Activated T-cell treated with anti-CD3 and anti-CD28 coated beads, Interleukin-2, amount 50 U/mL, for 4 hours (primary cell): Measurements from ENCODE around the gene NCKAP1. TPM values are rescaled to one million over a fixed set of nuclear protein-coding genes. Genes with fewer than 3 reads are reported as not detected.
"Not testable (repeated sequence)": the region's sequence is repeated elsewhere in the genome, so short reads cannot be mapped to it uniquely, and the experiment has no call there.

Experiments
- ATAC-seq, 2 donors: fragments of 200-7000 bp; cut with Tn5 transposase; one replicate each; pipeline ENCODE4 v1.10.0; 2021
- DNase-seq: peaks from one replicate; pipeline ENCODE4 v3.0.0-alpha.2; 2020
- H3K27me3 Mint-ChIP-seq: one replicate; pipeline ENCODE4 v1.8.0; 2021; ENCODE audit warnings: low read depth, mixed read lengths
- H3K36me3 Mint-ChIP-seq: one replicate; pipeline ENCODE4 v1.8.0; 2022; ENCODE audit warnings: mixed read lengths; ENCODE audit not compliant: insufficient read depth
- H3K4me1 Mint-ChIP-seq: one replicate; pipeline ENCODE4 v1.8.0; 2021; ENCODE audit warnings: low read depth, mixed read lengths
- H3K4me3 Mint-ChIP-seq: one replicate; pipeline ENCODE4 v1.8.0; 2021; ENCODE audit warnings: mild to moderate bottlenecking, moderate library complexity, mixed read lengths
- H3K9me3 Mint-ChIP-seq: one replicate; pipeline ENCODE4 v1.8.0; 2021; ENCODE audit warnings: mixed read lengths
- total RNA-seq, 3 donors: library from RNA; stranded (reverse); gene quantifications; one replicate each; pipeline ENCODE4 v1.2.1, GENCODE V29; 2021

NCKAP1 gene
- total RNA-seq, 3 donors from 2014 or later = 8.2 to 13.0 (median 8.3) TPM

DNA sequence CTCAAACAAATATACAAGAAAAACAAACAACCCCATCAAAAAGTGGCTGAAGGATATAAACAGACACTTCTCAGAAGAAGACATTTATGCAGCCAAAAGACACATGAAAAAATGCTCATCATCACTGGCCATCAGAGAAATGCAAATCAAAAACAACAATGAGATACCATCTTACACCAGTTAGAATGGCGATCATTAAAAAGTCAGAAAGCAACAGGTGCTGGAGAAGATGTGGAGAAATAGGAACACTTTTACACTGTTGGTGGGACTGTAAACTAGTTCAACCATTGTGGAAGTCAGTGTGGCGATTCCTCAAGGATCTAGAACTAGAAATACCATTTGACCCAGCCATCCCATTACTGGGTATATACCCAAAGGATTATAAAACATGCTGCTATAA lies 77.4 kb downstream of the NCKAP1 start:
- peaks cover 22% of the 10 kb centered on the region for H3K36me3 Mint-ChIP-seq
- not testable (repeated sequence) for ATAC-seq, H3K9me3 Mint-ChIP-seq, H3K4me1 Mint-ChIP-seq, H3K27me3 Mint-ChIP-seq, DNase-seq, H3K4me3 Mint-ChIP-seq

DNA sequence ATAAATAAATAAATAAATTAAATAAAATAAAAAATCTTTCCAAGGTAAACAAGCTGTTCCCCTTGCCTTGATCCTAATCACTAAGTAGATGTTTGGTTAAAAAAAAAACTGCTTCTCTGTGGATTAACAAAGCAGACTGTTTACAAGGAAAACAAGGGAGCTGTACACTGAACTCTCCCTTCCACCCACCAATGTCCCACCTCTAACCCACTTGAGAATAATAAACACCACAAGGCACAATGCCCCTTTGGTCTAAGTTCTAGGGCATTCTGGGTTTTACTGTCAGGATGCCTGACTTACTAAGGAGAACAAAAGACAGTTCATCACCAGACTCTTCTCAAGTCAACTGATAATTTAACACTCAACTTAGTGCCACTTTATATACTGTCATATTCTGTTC lies 83.5 kb downstream of the NCKAP1 start:
- Mint-ChIP-seq H3K4me3 (no peak overlapping the region), H3K9me3 (no peaks in the 10 kb centered on the region), H3K36me3 (peaks cover 17% of the 10 kb centered on the region), H3K4me1 (no peaks in the 10 kb centered on the region), H3K27me3 (no peaks in the 10 kb centered on the region)
- no peak for DNase-seq
- no peak for ATAC-seq

DNA sequence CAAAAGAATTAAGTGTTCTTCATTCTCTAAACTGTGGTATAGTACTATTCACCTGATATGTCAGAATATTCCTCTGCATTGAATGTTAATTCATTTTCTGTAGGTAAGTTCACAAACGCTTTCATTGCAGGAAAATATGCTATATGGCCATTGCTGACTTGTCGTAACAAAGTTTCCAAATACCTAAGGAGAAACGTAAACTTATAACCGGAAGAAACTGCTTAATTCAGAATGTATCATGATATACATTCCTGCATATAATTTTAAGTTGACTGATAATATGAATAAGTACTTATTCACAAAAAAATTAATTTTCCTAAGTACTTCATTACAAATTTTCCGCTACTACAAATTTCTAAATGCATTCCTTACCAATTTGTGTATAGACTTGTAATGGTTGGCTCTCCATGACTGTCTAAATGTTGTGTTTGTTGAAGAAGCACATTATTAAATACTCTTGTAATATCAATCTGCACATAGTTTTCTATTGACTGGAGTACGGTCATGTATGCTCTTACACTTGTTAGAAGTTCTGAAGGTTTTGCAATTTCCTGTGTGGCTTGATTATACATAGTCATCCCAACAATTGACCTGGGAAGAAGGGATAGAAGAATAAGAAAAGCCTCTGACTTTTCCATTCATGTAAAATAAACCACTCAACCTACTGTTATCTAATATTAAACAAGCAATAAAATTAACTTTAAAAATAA lies 85.4 kb downstream of the NCKAP1 start:
- DNase-seq (no peak), ATAC-seq (no peak)
- Mint-ChIP-seq H3K4me1 (no peaks in the 10 kb centered on the region), H3K36me3 (peaks cover 13% of the 10 kb centered on the region), H3K4me3 (no peak overlapping the region), H3K27me3 (no peaks in the 10 kb centered on the region), H3K9me3 (no peaks in the 10 kb centered on the region)

DNA sequence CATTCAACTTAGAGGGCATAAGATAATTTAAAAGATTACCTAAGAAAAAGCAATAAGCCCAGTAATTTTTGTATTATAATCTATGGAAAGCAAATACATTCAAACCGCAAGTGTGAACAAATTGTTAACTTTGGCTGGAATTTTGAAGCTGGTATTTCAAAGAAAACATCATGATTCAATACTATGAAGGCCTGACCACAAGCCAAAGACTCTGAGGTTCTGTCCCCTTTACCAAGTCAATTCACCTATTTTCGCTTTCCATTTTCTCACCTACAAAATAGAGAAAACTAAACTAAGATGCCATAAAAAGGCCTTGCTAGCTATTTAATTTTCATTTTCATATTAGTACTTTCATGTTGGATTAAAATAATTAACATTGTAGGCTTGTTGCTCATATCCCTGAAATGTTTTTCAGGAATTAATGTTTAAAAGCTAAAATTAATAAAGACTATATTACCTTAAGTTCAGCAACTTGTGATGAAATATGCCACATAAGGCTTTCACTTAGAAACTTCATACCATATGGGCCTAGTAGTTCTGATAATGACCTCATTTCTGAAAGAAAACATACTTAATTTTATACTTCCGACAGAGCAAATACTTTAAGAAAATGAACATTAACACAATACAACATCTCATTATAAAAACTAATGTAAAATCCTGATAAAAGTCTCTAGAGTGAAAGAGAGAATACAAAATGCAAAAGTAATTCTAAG lies 86.2 kb downstream of the NCKAP1 start:
- no peaks in the 10 kb centered on the region for H3K9me3 Mint-ChIP-seq
- peak in 1 of 2 donors; percentile 30 for ATAC-seq
- peaks cover 13% of the 10 kb centered on the region for H3K36me3 Mint-ChIP-seq
- no peaks in the 10 kb centered on the region for H3K27me3 Mint-ChIP-seq
- H3K4me1 Mint-ChIP-seq = no peaks in the 10 kb centered on the region
- no peak overlapping the region for H3K4me3 Mint-ChIP-seq
- no peak for DNase-seq

DNA sequence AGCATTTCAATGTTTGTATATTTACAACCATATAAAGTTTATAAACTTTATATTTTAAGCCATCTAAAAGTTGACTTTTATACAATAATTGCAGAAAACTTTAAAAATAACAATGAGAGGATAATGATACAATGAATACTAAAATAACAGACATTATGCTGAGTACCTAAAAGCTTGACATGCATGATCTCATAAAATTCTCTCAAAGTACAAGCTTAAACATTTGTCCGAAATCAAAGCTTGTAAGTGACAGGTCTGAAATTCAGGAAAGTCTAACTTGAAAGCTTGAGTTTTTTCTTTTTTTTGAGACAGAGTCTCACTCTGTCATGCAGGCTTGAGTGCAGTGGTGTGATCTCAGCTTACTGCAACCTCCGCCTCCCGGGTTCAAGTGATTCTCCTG lies 87.7 kb downstream of the NCKAP1 start:
- H3K9me3 Mint-ChIP-seq = no peaks in the 10 kb centered on the region

DNA sequence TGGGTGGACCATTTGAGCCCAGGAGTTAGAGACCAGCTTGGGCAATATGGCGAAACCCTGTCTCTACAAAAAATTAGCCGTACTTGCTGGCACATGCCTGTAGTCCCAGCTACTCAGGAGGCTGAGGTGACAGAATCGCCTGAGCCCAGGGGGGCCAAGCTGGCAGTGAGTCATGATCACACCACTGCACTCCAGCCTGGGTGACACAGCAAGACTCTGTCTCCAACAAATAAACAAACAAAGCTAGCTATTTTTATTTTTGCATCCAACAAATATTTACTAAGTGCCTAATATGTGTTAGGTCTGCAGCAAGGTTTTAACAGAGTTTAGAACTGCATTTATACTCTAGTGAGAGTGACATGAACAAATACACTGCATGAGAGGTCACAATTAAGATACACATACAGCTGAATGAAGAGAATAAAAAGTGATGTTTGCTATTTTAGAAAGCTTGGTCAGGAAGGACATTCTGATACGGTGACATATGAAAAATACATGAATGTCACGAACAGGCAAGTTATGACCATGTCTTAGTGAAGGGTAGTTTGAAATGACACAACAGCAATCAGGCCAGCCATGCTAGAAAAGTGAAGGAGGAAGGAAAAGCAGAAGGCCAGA lies 88.6 kb downstream of the NCKAP1 start:
- ATAC-seq (no peak), DNase-seq (no peak)
- no peaks in the 10 kb centered on the region for H3K9me3 Mint-ChIP-seq

More for the DNA sequence above, 87.7 kb downstream of the NCKAP1 start:
- ATAC-seq (no peak), DNase-seq (no peak)
- no peaks in the 10 kb centered on the region for H3K4me1 Mint-ChIP-seq
- no peaks in the 10 kb centered on the region for H3K27me3 Mint-ChIP-seq
- H3K4me3 Mint-ChIP-seq = no peak overlapping the region
- H3K36me3 Mint-ChIP-seq = peaks cover 19% of the 10 kb centered on the region

DNA sequence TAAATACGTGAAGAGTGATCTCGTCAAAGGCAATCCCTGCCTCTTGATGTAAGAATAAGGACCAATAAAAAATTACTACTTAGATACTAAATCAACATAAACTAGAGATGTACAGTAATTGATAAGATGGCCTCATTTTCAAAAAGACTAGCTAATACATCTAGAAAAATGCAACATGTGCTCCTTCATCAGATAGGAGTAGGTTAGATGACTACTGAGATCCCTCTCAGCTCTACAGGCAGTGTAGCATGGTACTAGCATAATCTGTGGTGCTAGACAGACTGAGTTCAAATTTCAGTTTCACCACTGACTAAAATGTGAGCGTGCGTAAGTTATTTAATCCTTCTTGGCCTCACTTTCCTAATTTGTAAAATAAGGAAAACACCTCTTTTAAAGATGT lies 89.2 kb downstream of the NCKAP1 start:
- H3K4me1 Mint-ChIP-seq = no peaks in the 10 kb centered on the region
- H3K9me3 Mint-ChIP-seq = no peaks in the 10 kb centered on the region
- ATAC-seq (no peak), DNase-seq (no peak)
- no peaks in the 10 kb centered on the region for H3K27me3 Mint-ChIP-seq
- H3K36me3 Mint-ChIP-seq = peaks cover 19% of the 10 kb centered on the region
- H3K4me3 Mint-ChIP-seq = no peak overlapping the region

More for the DNA sequence above, 88.6 kb downstream of the NCKAP1 start:
- no peaks in the 10 kb centered on the region for H3K4me1 Mint-ChIP-seq
- no peak overlapping the region for H3K4me3 Mint-ChIP-seq
- no peaks in the 10 kb centered on the region for H3K27me3 Mint-ChIP-seq
- H3K36me3 Mint-ChIP-seq = peaks cover 19% of the 10 kb centered on the region

DNA sequence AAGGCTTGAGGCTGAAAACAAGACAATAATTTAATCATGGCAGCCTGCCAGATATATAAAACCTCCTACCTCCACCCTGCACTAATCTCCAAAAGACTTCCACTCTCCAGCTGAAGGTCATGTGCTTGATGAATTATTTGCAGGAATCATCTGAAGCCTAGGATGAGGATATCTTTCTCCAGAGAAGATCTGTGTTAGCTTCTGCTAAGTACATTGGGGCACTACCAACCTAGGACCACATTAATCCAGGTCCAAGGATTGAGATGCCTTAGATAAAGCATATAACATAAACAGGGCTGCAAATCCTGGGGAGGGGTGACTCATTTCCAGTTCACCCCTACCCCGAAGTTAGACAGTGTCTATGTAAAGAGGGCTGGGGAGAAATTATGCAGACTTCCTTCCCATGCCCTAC lies 91.3 kb downstream of the NCKAP1 start:
- Mint-ChIP-seq H3K4me3 (no peak overlapping the region), H3K4me1 (no peaks in the 10 kb centered on the region), H3K36me3 (peaks cover 16% of the 10 kb centered on the region), H3K27me3 (no peaks in the 10 kb centered on the region), H3K9me3 (no peaks in the 10 kb centered on the region)
- no peak for DNase-seq
- ATAC-seq = no peak

DNA sequence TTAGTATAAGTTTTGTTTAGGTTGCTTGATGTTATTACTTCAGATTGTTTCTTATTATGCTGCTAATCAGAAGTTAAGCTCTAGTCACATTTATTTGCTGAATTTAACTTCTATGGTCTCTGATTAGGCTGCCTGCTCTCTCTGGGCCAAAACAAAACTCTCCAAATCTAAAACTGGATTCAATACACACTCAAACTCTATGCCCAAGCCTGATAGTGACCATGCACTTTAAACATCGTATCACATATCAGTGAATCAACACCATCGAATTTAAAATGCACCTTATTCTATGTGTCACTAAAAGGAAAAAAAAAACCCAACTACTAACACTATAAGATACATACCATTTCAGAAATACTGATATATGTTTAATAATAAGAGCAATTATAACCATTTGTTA lies 94.9 kb downstream of the NCKAP1 start:
- ATAC-seq = no peak

DNA sequence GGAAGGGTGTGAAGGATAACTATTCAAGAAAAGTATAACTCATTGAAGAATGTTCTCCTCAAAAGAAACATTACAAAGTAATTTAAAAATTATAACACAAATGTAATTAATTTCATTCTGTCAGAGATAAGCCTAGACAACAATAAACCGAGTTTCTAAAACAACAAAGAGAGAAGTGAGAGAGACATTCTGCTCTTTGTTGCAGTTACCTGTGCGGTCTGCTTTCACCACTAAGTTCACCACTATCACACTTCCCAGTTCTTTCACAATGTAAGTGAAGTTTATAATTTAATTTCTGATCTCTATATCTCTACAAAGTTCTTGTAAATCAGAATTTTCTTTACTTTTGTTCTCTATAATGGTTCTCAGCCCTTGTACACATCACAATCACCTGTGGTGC lies 95.5 kb downstream of the NCKAP1 start:
- H3K4me1 Mint-ChIP-seq = no peaks in the 10 kb centered on the region
- H3K9me3 Mint-ChIP-seq = no peaks in the 10 kb centered on the region
- DNase-seq (no peak), ATAC-seq (no peak)
- H3K4me3 Mint-ChIP-seq = no peak overlapping the region
- peaks cover 25% of the 10 kb centered on the region for H3K36me3 Mint-ChIP-seq
- no peaks in the 10 kb centered on the region for H3K27me3 Mint-ChIP-seq

More for the DNA sequence above, 94.9 kb downstream of the NCKAP1 start:
- Mint-ChIP-seq H3K27me3 (no peaks in the 10 kb centered on the region), H3K36me3 (peaks cover 24% of the 10 kb centered on the region), H3K4me3 (no peak overlapping the region), H3K9me3 (no peaks in the 10 kb centered on the region), H3K4me1 (no peaks in the 10 kb centered on the region)
- DNase-seq = no peak

DNA sequence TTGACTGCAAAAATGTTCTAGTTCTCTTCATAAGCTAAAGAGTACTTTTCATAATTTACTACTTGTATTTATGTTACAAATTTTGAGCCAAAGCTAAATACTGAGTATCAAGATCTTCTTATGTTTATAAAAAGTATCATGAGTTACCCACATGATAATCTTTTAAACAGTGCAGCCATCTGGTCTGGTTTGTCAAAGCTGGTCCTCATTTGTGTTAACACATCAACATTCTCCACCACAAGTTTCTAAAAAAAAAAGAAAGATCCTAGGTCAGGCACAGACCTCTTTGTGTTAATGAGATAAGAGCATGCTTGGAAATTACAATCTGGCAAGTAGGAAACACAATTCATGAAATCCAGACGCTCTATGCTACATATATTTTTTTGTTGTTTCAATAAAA lies 96.3 kb downstream of the NCKAP1 start:
- no peak for ATAC-seq
- no peak for DNase-seq
- Mint-ChIP-seq H3K27me3 (no peaks in the 10 kb centered on the region), H3K4me1 (no peaks in the 10 kb centered on the region), H3K9me3 (no peaks in the 10 kb centered on the region), H3K4me3 (no peak overlapping the region), H3K36me3 (peaks cover 25% of the 10 kb centered on the region)

DNA sequence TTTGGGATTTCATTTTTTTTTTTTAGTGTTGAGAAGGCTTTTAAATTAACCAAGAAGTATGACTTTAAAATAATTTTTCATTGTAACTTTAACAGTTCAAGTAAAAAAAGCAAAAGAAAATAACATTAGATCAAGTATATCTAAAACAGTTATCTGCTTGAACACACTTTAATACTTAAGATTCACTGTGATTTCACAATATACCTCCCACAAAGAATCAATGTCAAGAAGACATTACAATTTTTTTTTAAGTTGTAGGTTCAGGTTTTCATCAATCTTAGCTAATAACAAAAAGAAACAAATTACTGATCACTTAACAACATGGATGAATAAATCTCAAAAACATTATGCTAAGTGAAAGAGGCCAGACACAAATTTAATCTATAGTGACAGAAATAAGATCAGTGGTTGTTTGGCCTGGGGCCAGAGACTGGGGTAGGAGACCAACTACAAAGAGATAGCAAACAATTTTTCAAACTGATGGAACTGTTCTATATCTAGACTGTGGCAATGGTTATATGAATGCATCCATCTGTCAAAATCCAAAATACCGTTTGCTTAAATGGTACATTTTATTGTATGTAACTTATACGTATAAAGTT lies 97.0 kb downstream of the NCKAP1 start:
- H3K27me3 Mint-ChIP-seq = no peaks in the 10 kb centered on the region
- no peaks in the 10 kb centered on the region for H3K9me3 Mint-ChIP-seq
- H3K36me3 Mint-ChIP-seq = peaks cover 19% of the 10 kb centered on the region
- H3K4me1 Mint-ChIP-seq = no peaks in the 10 kb centered on the region
- H3K4me3 Mint-ChIP-seq = no peak overlapping the region
- DNase-seq (no peak), ATAC-seq (no peak)

DNA sequence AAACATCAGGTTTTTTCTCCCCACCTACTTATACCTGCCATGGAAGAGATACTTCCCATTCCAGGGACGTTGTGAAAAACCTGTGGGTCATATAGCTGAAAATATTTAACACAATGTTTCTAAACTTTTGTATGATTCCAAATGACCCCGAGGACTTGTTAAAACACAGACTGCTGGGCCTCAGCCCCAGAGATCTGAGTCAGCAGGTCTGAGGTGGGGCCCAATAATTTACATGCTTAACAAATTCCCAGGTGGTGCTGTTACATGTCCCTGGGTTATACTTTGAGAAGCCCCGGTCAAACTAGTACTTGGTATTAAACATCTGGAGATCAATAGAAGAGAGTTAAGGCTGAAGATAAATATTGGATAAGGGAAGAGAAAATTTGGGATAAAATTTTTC lies 100.4 kb downstream of the NCKAP1 start:
- no peak overlapping the region for H3K4me3 Mint-ChIP-seq
- H3K4me1 Mint-ChIP-seq = no peaks in the 10 kb centered on the region
- H3K36me3 Mint-ChIP-seq = peaks cover 22% of the 10 kb centered on the region
- ATAC-seq (no peak), DNase-seq (no peak)
- no peaks in the 10 kb centered on the region for H3K27me3 Mint-ChIP-seq
- no peaks in the 10 kb centered on the region for H3K9me3 Mint-ChIP-seq

DNA sequence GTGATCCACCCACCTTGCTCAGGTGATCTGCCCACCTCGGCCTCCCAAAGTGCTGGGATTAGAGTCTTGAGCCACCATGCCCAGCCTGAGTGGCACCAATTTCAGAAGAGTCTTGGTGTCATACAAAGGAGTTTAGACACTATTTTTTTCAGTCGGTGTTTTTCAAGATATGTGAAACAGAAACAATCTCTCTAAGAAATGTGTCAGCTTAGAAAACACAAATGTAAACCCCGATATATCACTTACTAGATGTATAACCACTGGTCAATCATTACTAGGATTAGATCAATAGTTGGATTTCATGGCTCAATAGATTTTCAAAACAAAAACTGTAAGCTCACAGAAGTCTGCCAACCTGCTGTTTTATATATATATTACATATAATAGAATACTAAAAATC lies 104.6 kb downstream of the NCKAP1 start:
- ATAC-seq (no peak), DNase-seq (no peak)
- H3K4me1 Mint-ChIP-seq = no peaks in the 10 kb centered on the region
- H3K36me3 Mint-ChIP-seq = peaks cover 18% of the 10 kb centered on the region
- no peak overlapping the region for H3K4me3 Mint-ChIP-seq
- H3K9me3 Mint-ChIP-seq = no peaks in the 10 kb centered on the region
- no peaks in the 10 kb centered on the region for H3K27me3 Mint-ChIP-seq
